GM18508 (cell line): ENCODE data around the gene PGM5.

Experiments used
- ATAC-seq: cut with Tn5 transposase; IDR thresholded peaks from one replicate; pipeline ENCODE4 v1.9.1; 2021; ENCODE audit warnings: moderate number of reproducible peaks; ENCODE audit not compliant: insufficient read depth, unreplicated experiment

PGM5 gene

DNA sequence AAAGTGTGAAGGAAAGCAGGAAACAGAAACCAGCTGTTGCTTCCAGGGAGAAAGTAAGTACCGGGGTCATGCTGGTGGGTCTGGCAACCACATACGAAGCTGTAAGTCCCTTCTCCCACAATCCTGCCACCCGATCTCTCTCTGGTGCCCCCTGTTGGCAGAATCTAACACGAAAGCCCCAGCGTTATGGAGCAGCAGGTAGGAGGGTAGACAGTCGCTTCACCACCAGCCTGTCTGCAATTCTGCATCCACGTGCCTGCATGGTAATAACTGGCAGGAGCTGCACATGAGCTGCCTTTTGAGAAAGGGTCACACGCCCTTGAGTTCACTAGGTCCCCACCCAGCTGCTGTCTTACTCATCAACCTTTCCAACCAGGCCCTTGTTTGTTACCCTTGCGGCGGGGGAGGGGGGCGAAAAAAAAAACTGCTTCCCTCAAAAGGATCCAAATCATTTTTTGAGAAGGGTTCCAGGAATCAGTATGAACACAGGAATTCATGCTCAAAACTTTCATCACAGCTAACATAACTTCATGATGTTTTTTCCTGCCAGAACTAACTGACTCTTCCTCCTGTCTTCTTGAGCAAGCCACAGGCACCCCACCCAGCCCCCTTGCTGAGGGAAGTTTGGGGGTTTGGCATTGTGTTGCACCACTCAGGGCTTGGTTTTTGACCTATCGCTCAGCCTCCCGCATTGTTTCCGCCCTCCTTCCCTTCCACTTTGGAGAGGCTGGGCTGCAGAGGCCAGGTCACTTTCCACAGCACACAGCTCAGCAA lies 203.8 kb downstream of the PGM5 start:
- ATAC-seq: no peak

DNA sequence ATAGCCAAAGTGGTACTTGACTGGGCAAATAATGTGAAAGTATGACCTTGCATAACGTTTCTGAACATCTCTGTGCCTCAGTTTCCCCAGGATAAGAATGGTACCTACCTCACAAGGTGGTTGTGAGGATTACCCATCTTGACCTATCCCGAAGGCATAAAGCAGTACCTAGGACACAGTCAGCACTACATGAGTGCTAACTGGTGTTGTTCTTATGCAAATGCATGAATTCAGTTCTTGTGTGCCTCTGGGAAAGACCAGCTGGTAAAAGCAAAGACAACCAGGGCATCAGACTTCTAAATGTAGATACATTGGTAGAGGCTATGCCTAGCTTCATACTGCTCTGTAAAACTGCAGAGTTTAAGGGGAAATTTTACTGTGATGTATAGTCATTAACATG lies 206.1 kb downstream of the PGM5 start:
- ATAC-seq: no peak

DNA sequence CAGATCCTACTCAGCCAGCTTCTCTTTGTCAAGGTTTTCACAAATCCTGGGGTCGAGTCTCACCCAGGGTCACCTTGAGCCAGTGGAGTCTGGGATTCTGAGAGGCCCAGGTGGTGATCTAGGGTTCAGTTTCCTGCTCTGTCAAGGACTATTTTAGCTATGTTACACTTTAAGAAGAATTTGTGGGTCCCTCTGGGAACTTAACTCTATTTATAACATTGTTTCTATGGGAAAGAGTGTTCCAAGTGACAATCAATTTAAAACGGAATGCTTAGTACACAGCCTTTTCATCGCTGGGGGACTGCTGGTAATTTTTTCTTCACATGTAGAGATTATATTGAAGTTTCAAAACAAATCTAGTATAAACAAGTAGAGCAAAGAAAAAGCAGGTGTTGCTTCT lies 211.2 kb downstream of the PGM5 start:
- ATAC-seq: no peak

- no peak for ATAC-seq
Measured at GRCh38 chr9:68574150-68574549, 217.7 kb downstream of the PGM5 start.

DNA sequence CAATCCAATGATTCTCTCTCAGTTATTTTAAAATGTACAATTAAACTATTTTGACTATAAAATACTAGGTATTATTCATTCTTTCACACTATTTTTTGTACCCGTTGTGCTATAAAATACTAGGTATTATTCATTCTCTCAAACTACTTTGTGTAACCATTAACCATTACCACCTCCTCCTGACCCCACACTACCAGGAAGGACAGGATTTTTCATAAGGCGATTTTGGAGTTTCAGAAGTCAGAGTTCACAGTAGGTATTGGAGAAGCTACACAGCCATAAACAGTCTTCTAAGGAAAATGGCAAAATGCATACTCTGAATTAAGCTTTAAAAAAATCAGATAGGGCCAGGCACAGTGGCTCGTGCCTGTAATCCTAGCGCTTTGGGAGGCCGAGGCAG lies 219.4 kb downstream of the PGM5 start:
- no peak for ATAC-seq

DNA sequence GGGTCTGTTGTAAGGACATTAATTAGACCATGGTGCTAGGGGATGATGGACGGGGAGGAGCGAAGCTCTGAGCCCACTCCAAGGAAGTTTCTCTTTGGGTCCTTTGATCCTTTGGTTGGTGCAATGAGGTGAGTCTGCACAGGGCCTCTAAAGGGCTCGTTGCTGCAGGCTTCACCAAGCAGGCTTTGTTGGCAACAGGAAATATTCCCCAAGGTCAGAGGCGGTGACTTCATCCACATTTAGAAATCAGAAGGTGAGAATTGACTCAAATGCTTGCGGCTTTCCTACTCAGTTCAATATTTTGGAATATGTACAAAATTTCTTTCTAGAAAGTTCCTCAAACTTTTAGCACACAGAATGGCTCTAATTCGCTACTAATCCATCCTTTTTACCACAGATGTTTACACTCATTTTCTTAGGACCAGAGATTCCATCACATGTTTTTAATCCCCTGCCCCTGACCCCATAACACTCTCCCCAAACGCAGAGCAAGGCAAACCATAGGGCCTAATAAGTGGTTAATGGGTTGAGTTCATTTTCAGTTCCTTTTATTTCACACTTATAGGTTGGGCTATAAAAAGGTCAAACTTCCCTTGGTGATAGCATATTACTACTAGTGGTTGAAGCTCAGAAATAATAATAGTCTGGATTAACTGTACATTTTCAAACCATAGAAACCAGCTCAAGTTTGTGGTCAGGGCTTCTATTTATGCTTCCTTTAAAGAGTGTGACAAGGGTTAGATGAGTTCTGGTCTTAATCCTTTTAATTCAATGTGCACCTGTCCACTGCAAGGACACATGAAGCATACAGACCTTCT lies 221.6 kb downstream of the PGM5 start:
- ATAC-seq: peak; percentile 87
